ENCODE measurements around the gene CTU2.

Gene CTU2

GRCh38 chr16:88744577-88745521, 38.5 kb downstream of the CTU2 start:
- H3K4me1 Mint-ChIP-seq (ENCODE audit: low read depth): peaks cover 30% of the 10 kb centered on the region
- H3K4me3 Mint-ChIP-seq: no peak overlapping the region
- H3K27me3 Mint-ChIP-seq: no peaks in the 10 kb centered on the region
- no peaks in the 10 kb centered on the region for H3K9me3 Mint-ChIP-seq
- no peaks in the 10 kb centered on the region for H3K36me3 Mint-ChIP-seq (ENCODE audit: low read depth)
- no peak overlapping the region for H3K27ac Mint-ChIP-seq

GRCh38 chr16:88746506-88746905, 40.2 kb downstream of the CTU2 start:
- Mint-ChIP-seq H3K4me3 (no peak overlapping the region), H3K4me1 (ENCODE audit: low read depth) (peaks cover 30% of the 10 kb centered on the region), H3K9me3 (no peaks in the 10 kb centered on the region), H3K27me3 (no peaks in the 10 kb centered on the region), H3K36me3 (ENCODE audit: low read depth) (peaks cover 1% of the 10 kb centered on the region), H3K27ac (no peak overlapping the region)

GRCh38 chr16:88747588-88748301, 41.4 kb downstream of the CTU2 start:
- Mint-ChIP-seq H3K27ac (no peak overlapping the region), H3K36me3 (ENCODE audit: low read depth) (peaks cover 4% of the 10 kb centered on the region)

DNA sequence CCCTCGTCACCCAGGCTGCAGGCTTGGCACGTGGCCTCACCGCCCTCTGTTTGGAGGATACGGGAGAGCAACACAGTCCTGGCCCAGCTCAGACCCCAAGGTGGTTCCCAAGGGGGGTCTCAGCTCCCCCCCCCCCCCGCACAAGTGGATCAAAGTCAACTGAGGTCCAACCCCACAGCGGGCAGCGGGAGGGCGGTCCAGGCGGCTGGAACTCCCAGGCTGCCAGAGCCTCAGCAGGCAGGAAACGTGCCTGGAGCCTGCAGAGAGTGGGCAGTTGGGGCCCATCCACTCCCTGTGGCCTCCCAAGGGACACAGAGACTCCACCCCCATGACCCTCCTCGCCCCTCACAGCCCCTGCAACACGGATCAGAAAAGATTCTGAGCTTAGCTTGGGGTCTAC, 42.1 kb downstream of the CTU2 start:
- Mint-ChIP-seq H3K36me3 (ENCODE audit: low read depth) (peaks cover 4% of the 10 kb centered on the region), H3K4me3 (no peak overlapping the region), H3K27ac (no peak overlapping the region), H3K9me3 (no peaks in the 10 kb centered on the region), H3K4me1 (ENCODE audit: low read depth) (peaks cover 30% of the 10 kb centered on the region), H3K27me3 (no peaks in the 10 kb centered on the region)

More at GRCh38 chr16:88747588-88748301, 41.4 kb downstream of the CTU2 start:
- Mint-ChIP-seq H3K4me3 (no peak overlapping the region), H3K9me3 (no peaks in the 10 kb centered on the region), H3K27me3 (no peaks in the 10 kb centered on the region), H3K4me1 (ENCODE audit: low read depth) (peaks cover 30% of the 10 kb centered on the region)

- no peak overlapping the region for H3K27ac Mint-ChIP-seq
- peaks cover 25% of the 10 kb centered on the region for H3K4me1 Mint-ChIP-seq (ENCODE audit: low read depth)
- no peaks in the 10 kb centered on the region for H3K9me3 Mint-ChIP-seq
- no peak overlapping the region for H3K4me3 Mint-ChIP-seq
- no peaks in the 10 kb centered on the region for H3K27me3 Mint-ChIP-seq
- H3K36me3 Mint-ChIP-seq (ENCODE audit: low read depth): peaks cover 4% of the 10 kb centered on the region
These were observed 43.1 kb downstream of the CTU2 start for GRCh38 chr16:88749358-88749757.

GRCh38 chr16:88750854-88751253, 44.6 kb downstream of the CTU2 start:
- Mint-ChIP-seq H3K27me3 (no peaks in the 10 kb centered on the region), H3K4me3 (no peak overlapping the region), H3K36me3 (ENCODE audit: low read depth) (peaks cover 4% of the 10 kb centered on the region), H3K27ac (no peak overlapping the region), H3K4me1 (ENCODE audit: low read depth) (peaks cover 13% of the 10 kb centered on the region), H3K9me3 (no peaks in the 10 kb centered on the region)

DNA sequence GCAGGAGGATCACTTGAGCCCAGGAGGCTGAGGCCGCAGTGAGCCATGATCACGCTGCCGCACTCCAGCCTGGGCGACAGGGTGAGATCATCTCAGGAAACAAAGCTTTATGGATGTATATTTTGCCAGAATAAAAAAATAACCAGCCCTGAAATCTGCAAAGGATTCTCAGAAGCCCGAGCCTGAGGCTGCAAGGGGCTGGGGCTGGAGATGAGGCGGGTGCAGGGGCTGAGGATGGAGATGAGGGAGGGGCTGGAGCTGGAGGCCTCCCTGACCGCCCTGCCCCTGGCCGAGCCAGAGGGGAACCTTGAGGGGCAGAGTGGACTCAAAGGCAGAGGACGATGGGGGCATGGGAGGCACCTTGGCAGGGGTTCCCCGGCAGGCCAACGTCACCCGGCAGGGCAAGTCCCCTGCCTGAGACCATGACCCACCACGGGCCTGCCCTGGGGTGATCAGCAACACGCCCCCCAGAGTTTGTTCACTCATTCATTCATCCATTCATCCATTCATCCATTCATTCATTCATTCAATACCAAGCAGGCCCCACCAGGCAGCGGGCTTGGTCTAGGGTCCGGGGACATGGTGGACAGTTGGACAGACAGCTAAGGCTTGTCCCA, 46.2 kb downstream of the CTU2 start:
- no peak overlapping the region for H3K27ac Mint-ChIP-seq
- H3K27me3 Mint-ChIP-seq: no peaks in the 10 kb centered on the region
- peaks cover 4% of the 10 kb centered on the region for H3K4me1 Mint-ChIP-seq (ENCODE audit: low read depth)
- H3K36me3 Mint-ChIP-seq (ENCODE audit: low read depth): peaks cover 4% of the 10 kb centered on the region
- no peaks in the 10 kb centered on the region for H3K9me3 Mint-ChIP-seq
- H3K4me3 Mint-ChIP-seq: no peak overlapping the region

- Mint-ChIP-seq H3K4me1 (ENCODE audit: low read depth) (peaks cover under 1% of the 10 kb centered on the region), H3K36me3 (ENCODE audit: low read depth) (peaks cover 4% of the 10 kb centered on the region), H3K27ac (no peak overlapping the region), H3K27me3 (no peaks in the 10 kb centered on the region), H3K4me3 (no peak overlapping the region), H3K9me3 (no peaks in the 10 kb centered on the region)
These were observed 46.9 kb downstream of the CTU2 start for GRCh38 chr16:88753191-88753590.

DNA sequence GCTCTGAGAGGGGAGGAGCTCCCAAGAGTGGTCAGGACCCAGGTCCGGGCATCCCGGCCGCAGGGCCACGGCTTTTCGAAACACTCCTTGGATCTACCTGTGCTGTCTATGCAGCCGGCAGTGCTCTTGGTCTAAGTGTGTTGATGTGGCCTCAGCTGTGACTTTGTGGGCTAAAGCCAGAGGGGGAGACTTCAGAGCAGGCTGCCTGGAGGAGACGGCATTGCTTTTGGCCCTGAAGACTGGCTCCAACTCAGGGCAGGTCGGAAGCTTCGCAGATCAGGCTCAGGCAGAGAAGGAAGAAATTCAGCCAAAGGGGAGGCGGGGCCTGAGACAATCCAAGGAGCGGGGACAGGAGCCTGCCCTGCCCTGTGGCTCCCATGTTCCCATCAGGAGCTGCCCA, 47.3 kb downstream of the CTU2 start:
- H3K27ac Mint-ChIP-seq: peak overlapping the region; percentile 40
- no peak overlapping the region for H3K4me3 Mint-ChIP-seq
- H3K27me3 Mint-ChIP-seq: no peaks in the 10 kb centered on the region
- H3K36me3 Mint-ChIP-seq (ENCODE audit: low read depth): peaks cover 4% of the 10 kb centered on the region
- H3K9me3 Mint-ChIP-seq: no peaks in the 10 kb centered on the region
- peaks cover 2% of the 10 kb centered on the region for H3K4me1 Mint-ChIP-seq (ENCODE audit: low read depth)

- Mint-ChIP-seq H3K36me3 (ENCODE audit: low read depth) (peaks cover 4% of the 10 kb centered on the region), H3K4me3 (no peak overlapping the region), H3K27me3 (no peaks in the 10 kb centered on the region), H3K4me1 (ENCODE audit: low read depth) (peaks cover 6% of the 10 kb centered on the region), H3K27ac (no peak overlapping the region), H3K9me3 (no peaks in the 10 kb centered on the region)
These were observed 48.0 kb downstream of the CTU2 start for GRCh38 chr16:88754109-88754911.

DNA sequence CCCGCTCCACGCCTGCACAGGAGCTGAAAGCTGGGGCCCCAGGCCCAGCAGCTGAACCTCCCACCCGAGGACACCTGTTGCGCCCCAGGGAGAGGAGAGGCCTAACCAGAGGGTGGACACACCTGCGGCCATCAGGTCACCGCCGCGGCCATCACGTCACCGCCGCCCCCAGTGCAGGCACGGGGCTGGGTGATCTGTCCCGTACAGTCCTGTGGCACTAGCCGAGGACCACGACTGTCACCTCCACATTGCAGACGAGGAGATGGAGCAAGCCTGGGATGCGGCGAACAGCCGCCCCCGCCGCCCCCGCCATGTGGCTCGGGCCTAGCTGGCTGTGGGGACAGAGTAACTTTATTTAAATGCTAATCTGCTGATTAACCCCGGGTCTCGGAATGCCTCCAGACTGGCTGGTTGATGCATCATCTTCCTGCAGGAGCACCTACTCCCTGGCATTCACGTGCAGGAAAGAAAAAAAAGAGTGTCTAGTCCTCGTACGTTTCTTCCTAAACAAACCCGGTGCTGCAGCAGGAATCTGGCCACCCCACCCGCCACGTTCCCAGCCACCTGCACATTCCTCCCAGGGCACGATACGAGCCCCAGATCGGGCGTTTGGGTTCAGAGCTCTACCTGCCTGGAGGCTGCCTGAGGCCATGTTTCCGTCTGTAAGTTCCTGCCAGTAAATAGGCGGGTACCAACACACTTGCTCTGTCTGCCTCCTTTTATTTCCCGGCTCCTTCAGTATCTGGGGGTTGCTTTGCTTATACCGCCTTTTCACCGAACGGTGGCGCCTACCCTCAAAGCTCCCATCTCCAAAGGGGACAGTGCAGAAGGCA, 48.8 kb downstream of the CTU2 start:
- H3K27ac Mint-ChIP-seq: no peak overlapping the region
- H3K4me3 Mint-ChIP-seq: no peak overlapping the region
- H3K36me3 Mint-ChIP-seq (ENCODE audit: low read depth): peaks cover 4% of the 10 kb centered on the region
- H3K9me3 Mint-ChIP-seq: no peaks in the 10 kb centered on the region
- H3K27me3 Mint-ChIP-seq: no peaks in the 10 kb centered on the region
- H3K4me1 Mint-ChIP-seq (ENCODE audit: low read depth): peaks cover 6% of the 10 kb centered on the region

DNA sequence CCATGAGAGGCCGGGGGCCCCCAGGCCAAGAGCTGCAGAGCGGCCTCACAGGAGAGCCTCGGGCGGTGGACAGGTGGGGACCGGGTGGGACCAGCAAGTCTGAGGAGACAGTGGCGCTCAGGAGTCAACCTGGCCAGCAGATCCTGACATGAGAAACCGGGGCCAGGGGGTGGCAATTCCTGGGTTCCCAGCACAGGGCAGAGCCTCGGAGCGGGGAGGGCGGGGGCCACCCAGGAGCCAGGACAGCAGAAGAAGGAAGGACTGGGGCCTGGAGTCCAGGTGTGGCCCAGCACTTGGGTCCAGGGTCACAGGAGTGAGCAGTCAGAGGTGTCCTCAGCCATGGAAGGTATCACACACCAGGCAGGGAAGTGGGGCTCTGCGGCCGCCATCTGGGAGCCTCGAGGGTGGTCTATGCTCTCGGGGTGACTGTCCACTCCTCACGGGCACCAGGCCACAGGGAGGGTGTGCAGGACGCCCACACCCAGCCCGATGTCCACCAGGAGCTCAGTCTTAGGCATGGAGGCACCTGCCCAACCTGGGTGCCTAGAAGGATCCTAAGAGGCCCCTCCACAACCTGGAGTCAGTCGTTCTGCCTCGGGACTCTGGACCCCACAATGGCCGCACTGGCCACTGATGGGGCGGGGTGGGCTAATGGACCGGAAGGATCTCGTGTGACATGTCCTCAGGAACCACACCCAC, 49.6 kb downstream of the CTU2 start:
- Mint-ChIP-seq H3K36me3 (ENCODE audit: low read depth) (peaks cover 4% of the 10 kb centered on the region), H3K27ac (no peak overlapping the region), H3K4me1 (ENCODE audit: low read depth) (peaks cover 6% of the 10 kb centered on the region), H3K9me3 (no peaks in the 10 kb centered on the region), H3K27me3 (no peaks in the 10 kb centered on the region), H3K4me3 (no peak overlapping the region)

DNA sequence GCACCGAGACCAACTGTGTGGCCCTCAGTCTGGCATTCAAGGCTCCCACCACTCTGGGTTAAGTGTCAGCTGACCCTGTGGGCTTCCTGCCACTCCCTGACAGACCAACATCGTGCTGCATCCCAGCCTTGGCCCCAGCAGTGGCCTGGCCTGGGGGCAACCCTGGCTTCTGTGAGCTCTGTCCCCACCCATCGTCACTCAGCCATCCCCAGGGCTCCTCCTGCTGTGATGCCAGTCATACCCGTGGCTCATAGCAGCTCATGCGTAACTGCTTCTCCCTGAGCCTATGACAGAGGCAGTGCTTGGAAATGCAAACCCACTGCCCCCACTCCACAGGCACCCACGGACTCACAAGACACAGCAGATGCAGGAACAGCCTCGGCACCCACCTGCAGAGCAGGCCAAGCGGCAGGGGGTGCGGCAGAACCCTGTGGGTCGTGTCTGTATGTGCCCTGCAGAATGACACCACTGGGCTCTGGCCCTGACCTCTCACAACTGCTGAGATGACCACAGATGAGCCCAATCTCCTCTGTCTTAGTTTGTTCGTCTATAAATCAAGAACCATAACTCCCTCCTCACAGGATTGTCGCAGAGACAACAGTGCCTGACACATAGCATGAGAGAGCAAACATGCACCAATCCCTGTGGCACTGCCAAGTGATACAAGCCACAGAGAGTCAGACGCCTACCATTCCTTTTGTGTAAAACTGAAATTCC, 52.1 kb downstream of the CTU2 start:
- no peaks in the 10 kb centered on the region for H3K9me3 Mint-ChIP-seq
- no peak overlapping the region for H3K27ac Mint-ChIP-seq
- H3K27me3 Mint-ChIP-seq: no peaks in the 10 kb centered on the region
- H3K4me1 Mint-ChIP-seq (ENCODE audit: low read depth): peaks cover 6% of the 10 kb centered on the region
- H3K36me3 Mint-ChIP-seq (ENCODE audit: low read depth): no peaks in the 10 kb centered on the region
- H3K4me3 Mint-ChIP-seq: no peak overlapping the region

Data from stimulated activated naive CD8-positive, alpha-beta T cell treated with anti-CD3 and anti-CD28 coated beads, Interleukin-15, Interleukin-2, amounts not matched to agents 100 ng/mL and 50 ng/mL, for 24 hours (primary cell).